ENCODE results near the gene UBN2.

The UBN2 gene

DNA sequence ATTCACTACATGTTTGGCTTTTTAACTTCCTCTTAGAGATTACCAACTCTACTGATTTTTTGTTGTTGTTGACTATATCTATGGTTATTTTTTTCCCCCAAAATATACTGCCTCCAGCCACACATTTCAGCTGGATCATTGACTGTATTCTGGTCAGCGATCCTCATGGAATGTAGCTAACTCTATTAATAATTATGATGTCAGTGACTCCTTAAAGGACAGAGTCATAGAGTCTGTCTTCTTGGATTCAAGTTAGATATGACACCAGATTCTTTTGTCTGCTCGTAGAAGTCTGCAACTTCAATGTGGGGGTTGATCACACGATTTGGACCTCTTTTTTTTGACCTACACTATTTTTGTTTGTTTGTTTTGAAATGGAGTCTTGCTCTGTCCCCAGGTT is 33.2 kb downstream of the UBN2 start:
- no peak for TF ChIP-seq EZH2phosphoT487 (IDR thresholded peaks at IDR 0.05; ENCODE audit: low read depth)
- TF ChIP-seq, protein P1, sequence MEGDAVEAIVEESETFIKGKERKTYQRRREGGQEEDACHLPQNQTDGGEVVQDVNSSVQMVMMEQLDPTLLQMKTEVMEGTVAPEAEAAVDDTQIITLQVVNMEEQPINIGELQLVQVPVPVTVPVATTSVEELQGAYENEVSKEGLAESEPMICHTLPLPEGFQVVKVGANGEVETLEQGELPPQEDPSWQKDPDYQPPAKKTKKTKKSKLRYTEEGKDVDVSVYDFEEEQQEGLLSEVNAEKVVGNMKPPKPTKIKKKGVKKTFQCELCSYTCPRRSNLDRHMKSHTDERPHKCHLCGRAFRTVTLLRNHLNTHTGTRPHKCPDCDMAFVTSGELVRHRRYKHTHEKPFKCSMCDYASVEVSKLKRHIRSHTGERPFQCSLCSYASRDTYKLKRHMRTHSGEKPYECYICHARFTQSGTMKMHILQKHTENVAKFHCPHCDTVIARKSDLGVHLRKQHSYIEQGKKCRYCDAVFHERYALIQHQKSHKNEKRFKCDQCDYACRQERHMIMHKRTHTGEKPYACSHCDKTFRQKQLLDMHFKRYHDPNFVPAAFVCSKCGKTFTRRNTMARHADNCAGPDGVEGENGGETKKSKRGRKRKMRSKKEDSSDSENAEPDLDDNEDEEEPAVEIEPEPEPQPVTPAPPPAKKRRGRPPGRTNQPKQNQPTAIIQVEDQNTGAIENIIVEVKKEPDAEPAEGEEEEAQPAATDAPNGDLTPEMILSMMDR (IDR thresholded peaks at IDR 0.05; ENCODE audit: low read depth, low read length): no peak
- peaks cover 25% of the 10 kb centered on the region for H3K36me3 ChIP-seq (replicated peaks; ENCODE audit: low read depth, low read length)

DNA sequence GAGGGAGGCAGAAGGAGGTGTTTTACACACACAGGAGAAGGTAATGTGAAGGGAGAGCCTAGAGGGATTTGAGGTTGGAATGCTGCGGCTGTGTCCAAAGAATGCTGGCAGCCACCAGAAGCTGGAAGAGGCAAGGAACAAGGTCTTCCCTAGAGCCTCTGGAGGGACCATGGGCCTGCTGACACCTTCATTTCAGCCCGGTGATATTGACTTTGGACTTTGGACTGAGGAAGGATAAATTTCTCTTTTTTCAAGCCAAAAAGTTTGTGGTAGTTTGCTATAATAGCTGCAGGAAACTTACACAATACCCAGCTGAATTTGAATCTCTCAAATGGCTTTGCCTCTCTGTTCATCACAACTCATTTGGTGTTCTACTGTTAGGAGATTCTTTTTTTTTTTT is 34.6 kb downstream of the UBN2 start:
- Histone ChIP-seq H3K27ac (ENCODE audit: low read length) (no peak overlapping the region), H3K27me3 (ENCODE audit: low read depth, low read length) (no peaks in the 10 kb centered on the region), H3K4me3 (ENCODE audit: low read length) (no peak overlapping the region), H4K20me1 (ENCODE audit: insufficient read depth, low read length) (no peaks in the 10 kb centered on the region), H3K9ac (ENCODE audit: low read length) (no peak overlapping the region), H3K4me2 (ENCODE audit: low read length) (no peak overlapping the region), H3K4me1 (ENCODE audit: low read length) (no peaks in the 10 kb centered on the region), H3K9me3 (ENCODE audit: insufficient read depth, low read length) (no peaks in the 10 kb centered on the region), H3K36me3 (replicated peaks; ENCODE audit: low read depth, low read length) (peaks cover 26% of the 10 kb centered on the region), H3K79me2 (ENCODE audit: low read length) (no peaks in the 10 kb centered on the region), H2AFZ (ENCODE audit: low read depth, low read length) (no peak overlapping the region)
- TF ChIP-seq, protein P1 (IDR thresholded peaks at IDR 0.05; ENCODE audit: low read depth, low read length): no peak
- no peak for TF ChIP-seq EZH2phosphoT487 (IDR thresholded peaks at IDR 0.05; ENCODE audit: low read depth)

More for the DNA sequence above, 33.2 kb downstream of the UBN2 start:
- Histone ChIP-seq H3K9me3 (ENCODE audit: insufficient read depth, low read length) (no peaks in the 10 kb centered on the region), H3K4me1 (ENCODE audit: low read length) (peaks cover 2% of the 10 kb centered on the region), H3K27ac (ENCODE audit: low read length) (no peak overlapping the region), H4K20me1 (ENCODE audit: insufficient read depth, low read length) (no peaks in the 10 kb centered on the region), H3K4me3 (ENCODE audit: low read length) (no peak overlapping the region), H3K9ac (ENCODE audit: low read length) (no peak overlapping the region), H2AFZ (ENCODE audit: low read depth, low read length) (no peak overlapping the region), H3K27me3 (ENCODE audit: low read depth, low read length) (no peaks in the 10 kb centered on the region), H3K4me2 (ENCODE audit: low read length) (no peak overlapping the region), H3K79me2 (ENCODE audit: low read length) (no peaks in the 10 kb centered on the region)

DNA sequence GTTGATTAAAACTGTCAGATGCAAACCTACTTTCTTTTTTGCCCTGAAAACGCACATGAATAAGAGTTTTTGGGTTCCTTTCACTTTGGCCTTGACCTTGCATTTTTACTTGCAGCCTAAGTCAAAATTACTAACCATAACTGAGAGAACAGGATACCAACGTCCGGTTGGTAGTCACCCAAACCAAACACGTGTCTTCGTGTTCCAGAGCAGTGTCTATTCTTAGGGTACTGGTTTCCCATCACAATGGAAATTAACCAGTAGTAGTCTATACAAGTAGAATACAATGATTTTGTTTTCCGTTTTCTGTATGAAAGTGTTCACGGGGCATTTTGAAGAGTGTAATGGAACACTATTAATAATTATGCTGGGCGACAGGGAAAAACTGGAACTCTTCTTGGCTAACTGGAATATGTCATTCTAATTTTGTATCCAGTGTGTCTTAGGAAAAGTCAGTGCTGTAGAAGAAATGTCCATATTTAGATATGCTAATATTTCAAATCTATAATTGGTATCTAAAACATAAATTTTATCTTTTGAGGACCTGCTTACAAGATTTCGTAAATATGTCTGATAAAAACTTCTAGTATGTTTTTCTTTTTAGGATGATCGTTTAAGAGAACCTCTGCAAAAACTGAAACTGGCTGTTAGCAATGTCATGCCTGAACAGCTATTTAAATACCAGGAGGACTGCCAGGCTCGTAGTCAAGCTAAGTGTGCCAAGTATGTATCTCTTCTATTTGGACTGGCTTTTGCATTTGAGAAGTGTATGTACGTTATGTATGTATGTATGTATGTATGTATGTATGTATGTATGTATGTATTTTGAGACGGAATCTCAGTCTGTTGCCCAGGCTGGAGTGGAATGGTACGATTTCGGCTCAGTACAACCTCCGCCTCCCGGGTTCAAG is 40.9 kb downstream of the UBN2 start:
- Histone ChIP-seq H3K9ac (ENCODE audit: low read length) (no peak overlapping the region), H2AFZ (ENCODE audit: low read depth, low read length) (no peak overlapping the region), H3K9me3 (ENCODE audit: insufficient read depth, low read length) (no peaks in the 10 kb centered on the region), H4K20me1 (ENCODE audit: insufficient read depth, low read length) (no peaks in the 10 kb centered on the region), H3K79me2 (ENCODE audit: low read length) (no peaks in the 10 kb centered on the region), H3K36me3 (replicated peaks; ENCODE audit: low read depth, low read length) (peaks cover 30% of the 10 kb centered on the region), H3K4me3 (ENCODE audit: low read length) (no peak overlapping the region), H3K27me3 (ENCODE audit: low read depth, low read length) (no peaks in the 10 kb centered on the region), H3K4me2 (ENCODE audit: low read length) (no peak overlapping the region), H3K4me1 (ENCODE audit: low read length) (no peaks in the 10 kb centered on the region), H3K27ac (ENCODE audit: low read length) (no peak overlapping the region)
- no peak for TF ChIP-seq EZH2phosphoT487 (IDR thresholded peaks at IDR 0.05; ENCODE audit: low read depth)
- TF ChIP-seq, protein P1 (IDR thresholded peaks at IDR 0.05; ENCODE audit: low read depth, low read length): no peak

DNA sequence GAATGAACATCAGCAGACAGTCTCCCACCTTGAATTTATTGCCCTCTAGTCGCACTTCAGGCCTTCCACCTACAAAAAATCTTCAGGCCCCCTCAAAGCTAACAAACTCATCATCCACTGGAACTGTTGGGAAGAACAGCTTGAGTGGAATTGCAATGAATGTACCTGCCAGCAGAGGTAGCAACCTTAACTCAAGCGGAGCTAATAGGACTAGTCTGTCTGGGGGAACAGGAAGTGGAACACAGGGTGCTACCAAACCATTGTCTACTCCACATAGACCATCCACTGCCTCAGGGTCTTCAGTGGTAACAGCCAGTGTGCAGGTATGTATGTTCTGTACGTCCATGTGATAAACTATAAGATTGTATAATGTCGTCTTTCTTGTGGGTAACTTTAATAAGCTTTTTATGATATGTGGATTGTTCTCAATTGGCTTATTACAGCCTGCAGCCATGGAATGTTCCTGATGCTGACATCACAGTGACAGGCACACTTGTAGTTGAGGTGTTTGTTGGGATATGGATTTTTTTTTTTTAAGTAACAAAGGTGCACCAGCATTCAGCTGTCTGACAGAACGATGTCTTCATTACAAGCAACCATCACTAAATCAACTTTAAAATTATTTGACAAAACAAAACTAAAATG is 53.3 kb downstream of the UBN2 start:
- Histone ChIP-seq H3K4me3 (ENCODE audit: low read length) (no peak overlapping the region), H2AFZ (ENCODE audit: low read depth, low read length) (no peak overlapping the region), H3K4me2 (ENCODE audit: low read length) (no peak overlapping the region), H3K79me2 (ENCODE audit: low read length) (no peaks in the 10 kb centered on the region), H3K9me3 (ENCODE audit: insufficient read depth, low read length) (no peaks in the 10 kb centered on the region), H3K4me1 (ENCODE audit: low read length) (no peaks in the 10 kb centered on the region), H3K27me3 (ENCODE audit: low read depth, low read length) (no peaks in the 10 kb centered on the region), H4K20me1 (ENCODE audit: insufficient read depth, low read length) (no peaks in the 10 kb centered on the region), H3K36me3 (replicated peaks; ENCODE audit: low read depth, low read length) (peaks cover 21% of the 10 kb centered on the region), H3K9ac (ENCODE audit: low read length) (no peak overlapping the region), H3K27ac (ENCODE audit: low read length) (no peak overlapping the region)
- no peak for TF ChIP-seq EZH2phosphoT487 (IDR thresholded peaks at IDR 0.05; ENCODE audit: low read depth)
- TF ChIP-seq, protein P1 (IDR thresholded peaks at IDR 0.05; ENCODE audit: low read depth, low read length): no peak

Data from OCI-LY3 (cell line).